Cardiac muscle cell (in vitro differentiated cells and primary cell): ENCODE data around the gene CORO6. TPM values are rescaled to one million over a fixed set of nuclear protein-coding genes. Genes with fewer than 3 reads are reported as not detected.

ENCODE experiments used
- DNase-seq, 2 donors: peaks; one replicate each; pipeline versions ENCODE4 v3.0.0 to v3.0.0-alpha.2; 2010 to 2017; ENCODE audit warnings: low read depth in 1 of 2, low spot score in 1 of 2
- H3K27ac ChIP-seq: fragments of 200-600 bp; sonication (generic); 2 replicates; pipeline ENCODE4 v1.5.1; 2016
- H3K27me3 ChIP-seq: fragments of 200-600 bp; sonication (generic); 2 replicates; pipeline ENCODE4 v1.6.0; 2016; ENCODE audit warnings: control low read depth
- H3K36me3 ChIP-seq: fragments of 200-600 bp; sonication (generic); 2 replicates; pipeline ENCODE4 v1.5.1; 2016; ENCODE audit warnings: control low read depth
- H3K4me1 ChIP-seq: fragments of 200-600 bp; sonication (generic); 2 replicates; pipeline ENCODE4 v1.8.1; 2017; ENCODE audit warnings: low read depth, mild to moderate bottlenecking, mixed run types
- H3K4me3 ChIP-seq: fragments of 200-600 bp; sonication (generic); 2 replicates; pipeline ENCODE4 v1.5.1; 2016; ENCODE audit warnings: mild to moderate bottlenecking
- H3K9me3 ChIP-seq: fragments of 200-600 bp; sonication (generic); 2 replicates; pipeline ENCODE4 v1.5.1; 2017; ENCODE audit warnings: low read depth, mild to moderate bottlenecking, control low read depth
- CTCF ChIP-seq: IDR thresholded peaks from 2 replicates; pipeline ENCODE4 v1.5.1; 2012; ENCODE audit warnings: low read depth, mild to moderate bottlenecking, low read length
- polyA plus RNA-seq: library from polyadenylated mRNA; unstranded; fragments of >200 nt; fragmentation: Nextera tagmentation; extraction: Ambion mirVana; gene quantifications from 2 replicates; pipeline ENCODE4 v1.2.1, GENCODE V29; 2016
- total RNA-seq: library from RNA; depleted of rRNA; stranded (reverse); fragments of >200 nt; gene quantifications from 2 replicates; pipeline ENCODE4 v1.2.3, GENCODE V29; 2016

Gene CORO6
- total and polyA plus RNA-seq, 2 experiments from 2014 or later, result 163 to 243 TPM

- no peak overlapping the region for H3K27ac ChIP-seq
- peaks cover 7% of the 10 kb centered on the region for H3K27me3 ChIP-seq
- no peaks in the 10 kb centered on the region for H3K9me3 ChIP-seq
- no peaks in the 10 kb centered on the region for H3K36me3 ChIP-seq
- no peak overlapping the region for H3K4me3 ChIP-seq
- DNase-seq, result no peak
- H3K4me1 ChIP-seq, result peaks cover 6% of the 10 kb centered on the region
- no peak for TF ChIP-seq CTCF
These were observed 26.6 kb downstream of the CORO6 start for GRCh38 chr17:29595943-29596774.

- no peaks in the 10 kb centered on the region for H3K9me3 ChIP-seq
- no peak overlapping the region for H3K4me3 ChIP-seq
- no peaks in the 10 kb centered on the region for H3K36me3 ChIP-seq
- TF ChIP-seq CTCF, result no peak
- no peak for DNase-seq
- no peak overlapping the region for H3K27ac ChIP-seq
- peaks cover 12% of the 10 kb centered on the region for H3K4me1 ChIP-seq
- H3K27me3 ChIP-seq, result peaks cover 7% of the 10 kb centered on the region
These were observed 27.4 kb downstream of the CORO6 start for GRCh38 chr17:29595107-29595942.

GRCh38 chr17:29594519-29595090, 28.1 kb downstream of the CORO6 start:
- Histone ChIP-seq H3K9me3 (no peaks in the 10 kb centered on the region), H3K36me3 (no peaks in the 10 kb centered on the region), H3K4me3 (no peak overlapping the region), H3K27ac (no peak overlapping the region), H3K4me1 (peaks cover 16% of the 10 kb centered on the region), H3K27me3 (peaks cover 7% of the 10 kb centered on the region)
- no peak for TF ChIP-seq CTCF
- DNase-seq, result no peak

GRCh38 chr17:29593591-29594518, 28.9 kb downstream of the CORO6 start:
- peaks cover 16% of the 10 kb centered on the region for H3K4me1 ChIP-seq
- peak; percentile 29 to 86 for DNase-seq
- H3K36me3 ChIP-seq, result no peaks in the 10 kb centered on the region
- H3K27me3 ChIP-seq, result peaks cover 7% of the 10 kb centered on the region
- no peaks in the 10 kb centered on the region for H3K9me3 ChIP-seq
- peak overlapping the region; percentile 57 for H3K4me3 ChIP-seq
- no peak overlapping the region for H3K27ac ChIP-seq
- TF ChIP-seq CTCF, result peak; percentile 30
